ENCODE results near the gene PPP4R2.

The PPP4R2 gene

DNA sequence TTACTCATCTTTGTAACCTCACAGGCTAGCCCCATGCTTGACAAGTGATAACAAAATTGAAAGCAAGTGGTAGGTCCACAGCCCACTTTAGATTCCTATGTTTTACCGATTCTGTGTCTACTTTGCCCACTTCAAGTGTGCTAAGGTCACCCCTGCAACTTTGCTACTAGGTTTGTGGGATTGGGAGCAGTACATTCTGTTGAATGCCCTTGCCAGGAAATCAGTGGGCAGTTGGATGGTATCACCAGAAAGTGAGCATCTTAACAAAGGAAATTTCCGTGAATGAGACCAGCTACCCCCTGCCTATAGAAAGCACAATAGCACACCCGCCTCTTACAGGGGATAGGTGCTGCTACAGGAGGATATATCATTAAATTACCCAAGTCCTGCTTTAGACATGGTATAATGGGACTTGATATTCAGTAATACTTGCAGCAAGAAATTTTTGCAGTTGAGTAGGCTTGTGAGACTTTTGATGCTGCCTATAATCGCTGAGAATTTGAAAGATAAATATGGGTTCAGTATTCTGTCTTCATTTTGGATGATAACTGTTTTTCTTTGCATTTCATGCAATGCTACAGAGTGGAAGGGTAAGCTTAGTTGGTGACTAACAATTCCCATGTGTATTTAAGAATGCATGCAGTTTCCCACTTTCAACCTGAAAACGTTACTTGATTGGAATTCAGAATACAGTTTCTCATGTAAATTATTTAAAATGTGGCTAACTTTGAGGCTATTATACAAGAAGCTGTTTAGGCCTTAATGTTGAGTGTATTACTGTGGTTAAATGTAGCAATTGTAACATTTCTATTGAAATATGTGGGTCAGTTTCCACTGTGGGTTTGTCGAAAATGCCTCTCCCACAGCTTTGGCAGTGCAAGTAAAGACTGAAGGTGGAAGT, 74.3 kb downstream of the PPP4R2 start:
- H3K27ac ChIP-seq = no peak overlapping the region
- TF ChIP-seq, protein P1, sequence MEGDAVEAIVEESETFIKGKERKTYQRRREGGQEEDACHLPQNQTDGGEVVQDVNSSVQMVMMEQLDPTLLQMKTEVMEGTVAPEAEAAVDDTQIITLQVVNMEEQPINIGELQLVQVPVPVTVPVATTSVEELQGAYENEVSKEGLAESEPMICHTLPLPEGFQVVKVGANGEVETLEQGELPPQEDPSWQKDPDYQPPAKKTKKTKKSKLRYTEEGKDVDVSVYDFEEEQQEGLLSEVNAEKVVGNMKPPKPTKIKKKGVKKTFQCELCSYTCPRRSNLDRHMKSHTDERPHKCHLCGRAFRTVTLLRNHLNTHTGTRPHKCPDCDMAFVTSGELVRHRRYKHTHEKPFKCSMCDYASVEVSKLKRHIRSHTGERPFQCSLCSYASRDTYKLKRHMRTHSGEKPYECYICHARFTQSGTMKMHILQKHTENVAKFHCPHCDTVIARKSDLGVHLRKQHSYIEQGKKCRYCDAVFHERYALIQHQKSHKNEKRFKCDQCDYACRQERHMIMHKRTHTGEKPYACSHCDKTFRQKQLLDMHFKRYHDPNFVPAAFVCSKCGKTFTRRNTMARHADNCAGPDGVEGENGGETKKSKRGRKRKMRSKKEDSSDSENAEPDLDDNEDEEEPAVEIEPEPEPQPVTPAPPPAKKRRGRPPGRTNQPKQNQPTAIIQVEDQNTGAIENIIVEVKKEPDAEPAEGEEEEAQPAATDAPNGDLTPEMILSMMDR (conservative IDR thresholded peaks at IDR 0.05) = no peak

DNA sequence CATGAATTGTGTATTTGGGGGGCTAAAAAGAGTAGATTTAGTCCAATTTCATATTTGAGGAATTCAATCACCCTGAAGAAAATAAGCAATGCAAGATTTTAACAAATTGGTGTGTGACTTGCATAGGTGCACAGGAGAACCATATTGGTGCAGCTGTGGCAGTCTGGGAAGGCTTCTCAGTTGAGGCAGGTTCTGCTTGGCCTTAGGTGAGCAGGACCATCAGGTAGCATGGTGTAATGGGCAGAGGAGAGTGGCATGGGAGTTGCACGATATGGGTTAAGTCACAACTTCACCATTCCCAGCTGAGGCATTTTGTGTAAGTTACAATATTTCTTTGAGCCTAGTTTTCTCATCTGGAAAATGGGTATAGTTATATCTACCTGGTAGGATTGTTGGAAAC, 75.3 kb downstream of the PPP4R2 start:
- TF ChIP-seq, protein P1 (conservative IDR thresholded peaks at IDR 0.05) = no peak

DNA sequence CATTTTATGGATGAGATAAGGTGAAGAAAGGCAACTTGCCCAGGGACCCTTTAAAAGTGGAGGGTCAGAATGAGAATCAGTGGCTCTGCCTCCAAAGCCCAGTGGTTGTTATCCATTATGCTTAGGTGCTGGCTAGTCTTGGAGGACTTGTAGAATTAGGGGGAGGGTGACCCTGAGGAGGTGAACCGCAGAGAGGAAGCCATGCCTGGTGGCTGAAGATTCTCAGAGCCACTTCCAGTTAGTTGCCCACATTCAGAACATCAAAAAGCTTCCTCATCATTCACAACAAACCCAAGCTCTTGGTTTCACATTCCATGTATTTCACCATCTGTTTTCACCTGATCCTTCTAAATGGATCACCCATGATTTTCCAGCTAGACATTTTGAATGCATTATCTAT, 76.0 kb downstream of the PPP4R2 start:
- TF ChIP-seq, protein P1 (conservative IDR thresholded peaks at IDR 0.05) = no peak
- H3K27ac ChIP-seq = no peak overlapping the region

More for the DNA sequence above, 75.3 kb downstream of the PPP4R2 start:
- no peak overlapping the region for H3K27ac ChIP-seq

DNA sequence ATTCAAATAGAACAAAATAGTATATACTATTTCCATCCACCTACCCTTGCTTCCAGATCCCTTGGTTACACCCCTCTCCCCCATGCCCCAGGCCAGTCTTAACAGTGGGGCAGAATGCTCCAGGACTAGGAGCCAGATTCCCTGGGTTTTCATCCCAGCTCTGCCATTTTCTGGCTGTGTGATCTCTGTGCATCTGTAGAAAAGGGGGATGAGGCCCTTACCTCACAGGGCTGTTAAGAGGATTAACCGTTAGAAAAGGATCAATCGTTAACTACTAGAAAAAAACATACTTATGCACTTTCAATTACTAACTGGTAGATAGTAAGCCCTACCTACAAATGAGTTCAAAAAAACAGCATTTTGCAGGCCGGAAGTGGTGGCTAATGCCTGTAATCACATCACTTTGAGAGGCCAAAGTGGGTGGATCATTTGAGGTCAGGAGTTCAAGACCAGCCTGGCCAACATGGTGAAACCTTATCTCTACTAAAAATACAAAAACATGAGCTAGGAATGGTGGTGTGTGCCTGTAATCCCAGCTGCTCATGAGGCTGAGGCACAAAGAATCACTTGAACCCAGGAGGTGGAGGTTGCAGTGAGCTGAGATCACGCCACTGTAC, 76.6 kb downstream of the PPP4R2 start:
- no peak overlapping the region for H3K27ac ChIP-seq
- TF ChIP-seq, protein P1 (conservative IDR thresholded peaks at IDR 0.05) = no peak

DNA sequence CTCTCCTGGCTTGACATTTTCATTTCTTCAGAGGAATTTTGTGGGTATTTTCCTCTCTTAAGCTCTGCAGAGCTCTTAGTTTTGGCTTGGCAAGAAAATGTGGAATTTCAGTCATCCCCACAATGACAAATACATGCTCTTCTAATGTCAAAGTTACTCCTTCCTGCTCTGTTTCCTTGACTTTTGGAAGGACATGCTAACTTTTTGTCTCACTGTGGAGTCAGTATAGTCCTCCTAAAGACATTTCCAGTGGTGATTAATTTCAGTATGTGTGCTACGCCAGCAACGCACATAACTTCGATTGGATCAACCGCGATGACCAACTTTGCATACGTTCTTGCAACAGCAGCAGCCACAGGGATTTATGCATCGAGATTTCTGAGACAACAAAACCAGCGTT, 78.2 kb downstream of the PPP4R2 start:
- TF ChIP-seq, protein P1 (conservative IDR thresholded peaks at IDR 0.05) = no peak
- H3K27ac ChIP-seq = no peak overlapping the region

DNA sequence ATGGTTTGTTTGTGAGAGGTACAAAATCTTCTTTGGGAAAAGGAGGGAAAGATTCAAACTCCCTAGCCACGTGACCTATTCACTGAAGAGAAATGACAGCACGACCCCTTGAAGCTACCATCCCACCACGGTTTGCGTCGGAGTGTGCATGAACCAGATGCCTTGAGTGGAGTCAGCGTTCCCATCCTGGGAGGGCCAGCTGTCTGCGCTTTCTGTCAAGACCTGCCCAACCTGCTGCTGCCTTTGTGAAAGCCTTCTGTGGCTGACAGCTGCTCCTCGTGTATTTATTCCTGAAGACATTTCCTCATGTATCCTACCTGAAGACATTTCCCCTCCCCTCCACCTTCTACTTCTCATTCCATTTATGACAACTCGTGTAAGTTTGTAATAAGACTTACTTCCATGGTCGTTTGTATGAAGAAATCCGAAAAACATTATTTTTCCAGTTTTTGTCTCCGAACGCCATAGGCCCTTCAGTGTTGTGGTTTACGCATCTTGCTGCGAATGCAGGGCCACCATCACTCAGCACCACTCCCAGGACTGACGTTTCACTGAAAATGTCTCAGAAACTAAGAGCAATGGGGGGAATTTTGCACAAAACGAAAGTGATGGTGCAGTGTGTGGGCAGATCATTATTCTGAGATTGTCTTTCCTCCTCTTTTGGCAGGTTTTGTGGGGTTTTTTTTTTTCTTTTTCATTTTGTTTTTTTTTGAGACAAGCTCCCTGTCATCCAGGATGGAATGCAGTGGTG, 83.8 kb downstream of the PPP4R2 start:
- H3K27ac ChIP-seq = no peak overlapping the region
- TF ChIP-seq, protein P1 (conservative IDR thresholded peaks at IDR 0.05) = no peak

DNA sequence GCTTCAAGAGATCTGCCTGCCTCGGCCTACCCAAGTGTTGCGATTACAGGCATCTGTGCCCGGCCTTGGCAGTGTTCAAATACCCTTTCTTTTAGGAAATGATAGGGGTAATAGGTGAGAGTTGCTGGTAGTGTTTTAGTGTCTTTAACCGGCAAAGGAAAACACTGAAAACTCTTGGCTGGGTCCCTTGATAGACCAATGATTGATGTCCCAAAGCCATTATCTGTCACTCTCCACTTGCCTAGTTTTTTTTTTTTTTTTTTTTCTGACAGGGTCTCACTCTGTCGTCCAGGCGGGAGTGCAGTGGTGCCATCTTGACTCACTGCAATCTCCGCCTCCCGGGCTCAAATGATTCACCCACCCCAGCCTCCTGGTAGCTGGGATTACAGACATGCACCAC, 84.5 kb downstream of the PPP4R2 start:
- TF ChIP-seq, protein P1 (conservative IDR thresholded peaks at IDR 0.05) = no peak

More for the DNA sequence above, 84.5 kb downstream of the PPP4R2 start:
- no peak overlapping the region for H3K27ac ChIP-seq
